GM23338 (cell line): ENCODE results near the gene FURIN. TPM values are rescaled to one million over a fixed set of nuclear protein-coding genes. Genes with fewer than 3 reads are reported as not detected.

Experiments
- CREB1 ChIP-seq: fragments of 250-450 bp; sonication (Bioruptor Pico); IDR thresholded peaks from 2 replicates; pipeline ENCODE4 v1.5.0; 2020; ENCODE audit warnings: low read depth, mild to moderate bottlenecking, moderate library complexity
- ETS1 ChIP-seq: IDR thresholded peaks from 2 replicates; pipeline ENCODE4 v1.6.1; 2016; ENCODE audit warnings: antibody characterized with exemption
- EZH2phosphoT487 ChIP-seq: fragments of 200-600 bp; sonication (generic); IDR thresholded peaks from one replicate; pipeline ENCODE4 v1.8.1; 2018; ENCODE audit warnings: antibody characterized with exemption; ENCODE audit not compliant: unreplicated experiment
- JUNB ChIP-seq: IDR thresholded peaks from one replicate; pipeline ENCODE4 v1.6.1; 2016; ENCODE audit warnings: antibody characterized with exemption; ENCODE audit not compliant: unreplicated experiment
- NANOG ChIP-seq: IDR thresholded peaks from 2 replicates; pipeline ENCODE4 v1.6.1; 2016; ENCODE audit warnings: antibody characterized with exemption, borderline replicate concordance
- REST ChIP-seq: IDR thresholded peaks from one replicate; pipeline ENCODE4 v1.6.1; 2018; ENCODE audit warnings: antibody characterized with exemption; ENCODE audit not compliant: unreplicated experiment
- ZNF331 ChIP-seq: fragments of 250-450 bp; sonication (Bioruptor Pico); IDR thresholded peaks from 2 replicates; pipeline ENCODE4 v1.5.0; 2020; ENCODE audit warnings: low read depth, mild to moderate bottlenecking, moderate library complexity
- ZNF462 ChIP-seq: fragments of 250-450 bp; sonication (Bioruptor Pico); IDR thresholded peaks from 2 replicates; pipeline ENCODE4 v1.5.0; 2020; ENCODE audit warnings: mild to moderate bottlenecking, moderate library complexity
- polyA plus RNA-seq: library from polyadenylated mRNA; unstranded; fragments of >200 nt; fragmentation: Nextera tagmentation; extraction: Ambion mirVana; gene quantifications from 2 replicates; pipeline ENCODE4 v1.2.1, GENCODE V29; 2016
- total RNA-seq: library from RNA; depleted of rRNA; stranded (reverse); fragments of >200 nt; shearing (Covaris generic); gene quantifications from 2 replicates; pipeline ENCODE4 v1.2.3, GENCODE V29; 2014

Gene FURIN
- total and polyA plus RNA-seq, 2 experiments from 2014 or later, result 6.3 to 20.9 TPM

- TF ChIP-seq ZNF462 (CRISPR knock-in tag) (no peak), ZNF331 (CRISPR knock-in tag) (no peak), CREB1 (no peak), ETS1 (no peak), NANOG (no peak), REST (no peak), JUNB (no peak), EZH2phosphoT487 (no peak)
Measured at GRCh38 chr15:90862964-90863778, 5.2 kb upstream of the FURIN start (continued).
